ENCODE results near the gene ZNRF3.

DNA sequence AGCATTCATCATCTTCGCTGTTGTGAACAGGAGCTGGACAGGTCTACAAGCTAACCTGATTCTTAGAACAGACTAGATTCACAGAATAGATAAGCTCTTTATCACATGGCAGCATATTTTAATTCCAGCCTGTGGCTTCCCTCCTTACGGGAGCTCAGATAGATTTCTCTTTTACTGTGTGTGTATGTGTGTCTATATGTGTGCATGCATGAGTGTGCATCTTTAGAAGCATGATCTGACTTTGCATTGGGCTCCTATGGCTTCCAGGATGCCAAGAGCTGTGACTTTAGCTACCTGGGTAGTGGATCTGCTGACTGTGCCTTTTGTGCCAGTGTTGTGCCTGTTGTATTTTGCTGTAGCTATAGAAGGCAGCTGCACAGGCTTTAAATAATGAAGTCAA, 44.3 kb downstream of the ZNRF3 start:
- TF ChIP-seq, protein P1, sequence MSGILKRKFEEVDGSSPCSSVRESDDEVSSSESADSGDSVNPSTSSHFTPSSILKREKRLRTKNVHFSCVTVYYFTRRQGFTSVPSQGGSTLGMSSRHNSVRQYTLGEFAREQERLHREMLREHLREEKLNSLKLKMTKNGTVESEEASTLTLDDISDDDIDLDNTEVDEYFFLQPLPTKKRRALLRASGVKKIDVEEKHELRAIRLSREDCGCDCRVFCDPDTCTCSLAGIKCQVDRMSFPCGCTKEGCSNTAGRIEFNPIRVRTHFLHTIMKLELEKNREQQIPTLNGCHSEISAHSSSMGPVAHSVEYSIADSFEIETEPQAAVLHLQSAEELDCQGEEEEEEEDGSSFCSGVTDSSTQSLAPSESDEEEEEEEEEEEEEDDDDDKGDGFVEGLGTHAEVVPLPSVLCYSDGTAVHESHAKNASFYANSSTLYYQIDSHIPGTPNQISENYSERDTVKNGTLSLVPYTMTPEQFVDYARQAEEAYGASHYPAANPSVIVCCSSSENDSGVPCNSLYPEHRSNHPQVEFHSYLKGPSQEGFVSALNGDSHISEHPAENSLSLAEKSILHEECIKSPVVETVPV (CRISPR knock-in tag; IDR thresholded peaks at IDR 0.05): no peak
- TF ChIP-seq CREB5 (CRISPR knock-in tag; IDR thresholded peaks at IDR 0.05; ENCODE audit: low read depth) (no peak), CSDC2 (CRISPR knock-in tag; IDR thresholded peaks at IDR 0.05) (no peak), ZNF8 (CRISPR knock-in tag; IDR thresholded peaks at IDR 0.05) (no peak), RARB (CRISPR knock-in tag; IDR thresholded peaks at IDR 0.05) (no peak), ZFP30 (CRISPR knock-in tag; IDR thresholded peaks at IDR 0.05) (no peak), TSHZ2 (CRISPR knock-in tag; IDR thresholded peaks at IDR 0.05) (no peak), ARNTL (CRISPR knock-in tag; IDR thresholded peaks at IDR 0.05; ENCODE audit: borderline replicate concordance, low read depth) (no peak), ISL1 (CRISPR knock-in tag; IDR thresholded peaks at IDR 0.05) (no peak), TOX (CRISPR knock-in tag; IDR thresholded peaks at IDR 0.05; ENCODE audit: borderline replicate concordance) (no peak)

Measured in SK-N-SH treated with all-trans-retinoic acid at 6 μM for 48 hours (cell line).